PC-3 (cell line): ENCODE measurements around the gene OR51T1.

Experiments
- EZH2phosphoT487 ChIP-seq: fragments of 300-600 bp; sonication (generic); IDR thresholded peaks from 2 replicates; pipeline ENCODE4 v1.6.1; 2018; ENCODE audit warnings: mild to moderate bottlenecking, antibody characterized with exemption, low read length, borderline replicate concordance
- TF ChIP-seq, protein P1 (sequence below): fragments of 300-600 bp; sonication (generic); conservative IDR thresholded peaks from 2 replicates; pipeline ENCODE4 v1.5.1; 2017; ENCODE audit warnings: antibody characterized with exemption, low read depth, mild to moderate bottlenecking, low read length

DNA sequence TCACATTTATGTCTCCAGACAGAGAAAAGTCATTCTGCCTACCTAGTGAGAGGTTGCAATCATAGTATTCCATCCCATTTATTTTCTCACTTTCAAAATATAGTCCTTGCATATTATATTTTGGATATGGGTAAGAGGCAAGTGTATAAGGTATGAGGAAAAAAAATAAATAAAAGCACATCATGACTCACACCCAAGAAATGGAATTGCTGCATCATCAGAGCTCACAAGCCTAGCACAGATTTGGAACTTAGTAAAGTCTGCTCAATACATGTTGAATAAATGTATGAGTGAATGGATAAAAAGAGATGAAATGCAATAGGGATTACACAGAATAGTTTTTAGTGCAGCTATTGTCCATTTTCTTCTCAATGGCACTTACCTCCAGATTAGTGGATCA lies 44.9 kb downstream of the OR51T1 start:
- TF ChIP-seq, protein P1, sequence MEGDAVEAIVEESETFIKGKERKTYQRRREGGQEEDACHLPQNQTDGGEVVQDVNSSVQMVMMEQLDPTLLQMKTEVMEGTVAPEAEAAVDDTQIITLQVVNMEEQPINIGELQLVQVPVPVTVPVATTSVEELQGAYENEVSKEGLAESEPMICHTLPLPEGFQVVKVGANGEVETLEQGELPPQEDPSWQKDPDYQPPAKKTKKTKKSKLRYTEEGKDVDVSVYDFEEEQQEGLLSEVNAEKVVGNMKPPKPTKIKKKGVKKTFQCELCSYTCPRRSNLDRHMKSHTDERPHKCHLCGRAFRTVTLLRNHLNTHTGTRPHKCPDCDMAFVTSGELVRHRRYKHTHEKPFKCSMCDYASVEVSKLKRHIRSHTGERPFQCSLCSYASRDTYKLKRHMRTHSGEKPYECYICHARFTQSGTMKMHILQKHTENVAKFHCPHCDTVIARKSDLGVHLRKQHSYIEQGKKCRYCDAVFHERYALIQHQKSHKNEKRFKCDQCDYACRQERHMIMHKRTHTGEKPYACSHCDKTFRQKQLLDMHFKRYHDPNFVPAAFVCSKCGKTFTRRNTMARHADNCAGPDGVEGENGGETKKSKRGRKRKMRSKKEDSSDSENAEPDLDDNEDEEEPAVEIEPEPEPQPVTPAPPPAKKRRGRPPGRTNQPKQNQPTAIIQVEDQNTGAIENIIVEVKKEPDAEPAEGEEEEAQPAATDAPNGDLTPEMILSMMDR = no peak
- TF ChIP-seq EZH2phosphoT487 = no peak
